NCI-H526 treated with DMSO at 0.1 percent for 48 hours (cell line): Measurements from ENCODE around the gene HCST.
"Not testable (repeated sequence)": the region's sequence is repeated elsewhere in the genome, so short reads cannot be mapped to it uniquely, and the experiment has no call there.

Source experiments
- DNase-seq: peaks from one replicate; lab custom pipeline; 2025; lab: John Stamatoyannopoulos, UW

Gene HCST

DNA sequence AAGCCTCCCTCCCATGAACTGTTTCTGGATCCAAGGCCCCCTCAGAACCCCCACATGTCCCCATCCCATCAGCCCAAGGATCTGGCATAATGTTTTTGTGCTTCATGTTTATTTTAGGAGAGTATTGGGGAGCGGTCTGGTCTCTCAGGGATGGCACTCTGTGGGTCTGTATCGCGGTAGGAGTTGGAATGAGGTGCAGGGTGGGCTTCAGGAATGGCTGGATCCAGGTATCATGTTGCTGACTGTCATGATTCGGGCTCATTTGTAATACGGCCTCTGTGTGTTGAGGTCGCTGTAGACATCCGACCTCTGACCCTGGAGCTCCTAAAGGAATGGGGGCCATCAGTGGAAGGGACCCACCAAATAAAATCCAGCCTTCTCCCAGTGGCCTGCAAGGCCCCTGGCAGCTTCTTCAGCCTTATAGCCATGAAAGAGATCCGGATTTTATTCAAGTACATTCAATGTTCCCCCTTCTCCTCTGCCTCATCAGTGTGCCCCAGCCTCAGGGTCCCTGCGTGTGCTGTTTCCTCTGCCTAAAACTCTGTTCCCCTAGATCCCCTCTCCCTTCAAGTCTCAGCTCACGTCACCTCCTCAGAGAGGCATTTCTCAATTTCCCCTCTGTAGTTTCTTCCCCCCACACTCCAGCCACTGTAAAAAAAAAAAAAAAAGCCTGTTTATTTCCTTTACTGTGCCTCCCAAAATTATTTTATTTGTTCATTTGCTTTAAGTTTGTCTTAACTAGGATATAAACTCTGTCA is 2.2 kb downstream of the HCST start:
- DNase-seq, result no peak

DNA sequence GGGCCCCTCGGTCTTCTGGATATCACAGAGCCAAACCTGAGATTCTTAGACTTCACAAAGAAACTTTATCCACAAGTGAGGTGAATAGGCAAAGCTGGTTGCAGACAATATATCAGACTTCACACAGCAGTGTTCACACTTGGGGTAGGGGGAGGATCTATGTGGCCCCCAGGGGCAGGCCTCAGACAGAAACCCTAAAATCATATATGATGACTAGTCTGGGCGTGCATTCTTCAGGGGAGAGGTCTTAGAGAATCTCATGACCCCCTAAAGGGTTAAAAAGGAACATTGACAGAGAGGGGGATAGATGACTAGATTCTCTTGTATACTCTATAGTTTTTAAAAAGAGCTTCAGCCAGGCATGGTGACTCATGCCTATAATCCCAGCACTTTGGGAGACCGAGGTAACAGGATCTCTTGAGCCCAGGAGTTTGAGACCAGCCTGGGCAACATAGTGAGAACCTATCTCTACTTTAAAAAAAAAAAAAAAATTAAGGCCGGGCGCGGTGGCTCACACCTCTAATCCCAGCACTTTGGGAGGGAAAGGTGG is 2.9 kb downstream of the HCST start:
- no peak for DNase-seq

DNA sequence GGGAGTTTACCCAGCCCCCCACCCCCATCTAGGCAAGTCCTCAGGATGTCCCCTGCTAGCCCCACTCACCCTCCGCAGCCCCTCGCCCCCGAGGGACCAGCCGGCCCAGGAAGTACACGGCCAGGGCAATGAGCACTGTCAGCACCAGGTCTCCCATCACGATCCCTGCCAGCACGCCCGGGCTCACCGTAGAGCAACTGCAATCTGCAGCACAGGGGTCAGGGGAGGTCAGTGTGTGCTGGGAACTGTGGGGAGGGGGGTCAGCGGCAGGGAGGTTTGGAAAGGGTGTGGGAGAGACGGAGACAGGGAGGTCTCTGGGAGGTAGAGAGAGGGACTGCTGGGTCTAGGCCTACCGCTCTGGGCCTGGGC is 5.0 kb downstream of the HCST start:
- DNase-seq, result no peak

DNA sequence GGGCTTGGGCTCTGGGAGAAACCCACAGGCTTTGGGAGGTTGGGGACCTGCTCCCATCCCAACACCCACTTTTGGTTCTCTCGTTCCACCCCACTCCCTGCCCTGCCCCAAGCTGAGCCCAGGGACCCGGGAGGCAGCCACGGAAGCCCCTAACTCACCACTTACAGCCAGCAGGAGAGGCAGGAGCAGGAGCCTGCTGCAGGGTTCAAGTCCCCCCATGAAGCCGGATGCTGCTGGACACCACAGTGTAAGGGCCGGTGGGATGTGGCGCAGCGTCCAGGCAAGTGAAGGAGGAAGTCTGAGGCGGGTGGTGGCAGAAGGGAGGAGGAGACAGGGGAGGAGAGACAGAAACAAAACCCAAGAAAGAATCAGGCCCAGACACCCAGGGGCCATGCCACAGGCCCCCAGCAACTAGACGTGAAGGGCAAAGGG is 5.7 kb downstream of the HCST start, which contains the start of gene TYROBP:
TSS of gene TYROBP (minus strand) at position 286 of the 432 bp plus-strand sequence. CDS start at position 219, 67 bp downstream.
- DNase-seq, result no peak

DNA sequence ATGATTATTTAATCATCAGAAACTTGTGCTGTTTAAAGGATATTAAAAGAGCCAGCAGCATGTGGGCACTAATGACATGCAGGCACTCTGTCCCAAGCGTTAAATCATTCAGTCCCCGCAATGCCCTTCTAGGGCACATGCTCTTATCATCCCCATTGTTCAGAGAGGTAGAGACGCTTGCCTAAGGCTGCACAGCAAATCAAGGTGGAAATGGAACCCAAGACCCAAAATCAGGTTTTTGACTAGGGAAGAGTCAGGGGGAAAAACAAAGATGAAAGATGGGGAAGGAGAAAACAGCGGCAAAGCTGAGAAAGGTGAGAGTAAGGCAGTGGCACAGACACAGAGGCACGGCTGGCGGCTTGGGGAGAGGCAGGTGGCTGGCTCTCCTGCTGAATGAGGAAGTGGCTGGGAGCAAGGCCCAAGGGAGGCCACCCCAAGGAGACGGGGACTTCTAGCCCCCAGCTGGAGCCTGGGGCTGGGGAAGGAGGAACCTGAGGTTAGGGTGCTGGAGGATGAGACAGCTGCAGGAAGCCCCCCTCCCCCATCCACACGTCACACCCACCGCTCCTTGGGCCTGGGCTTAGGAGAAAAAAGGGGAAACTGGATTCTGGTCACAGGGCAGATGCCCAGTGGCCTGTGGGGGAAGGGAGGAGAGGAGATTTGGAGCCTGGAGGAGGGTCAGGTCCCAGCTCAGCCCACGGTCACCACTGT is 6.8 kb downstream of the HCST start:
- DNase-seq, result no peak

DNA sequence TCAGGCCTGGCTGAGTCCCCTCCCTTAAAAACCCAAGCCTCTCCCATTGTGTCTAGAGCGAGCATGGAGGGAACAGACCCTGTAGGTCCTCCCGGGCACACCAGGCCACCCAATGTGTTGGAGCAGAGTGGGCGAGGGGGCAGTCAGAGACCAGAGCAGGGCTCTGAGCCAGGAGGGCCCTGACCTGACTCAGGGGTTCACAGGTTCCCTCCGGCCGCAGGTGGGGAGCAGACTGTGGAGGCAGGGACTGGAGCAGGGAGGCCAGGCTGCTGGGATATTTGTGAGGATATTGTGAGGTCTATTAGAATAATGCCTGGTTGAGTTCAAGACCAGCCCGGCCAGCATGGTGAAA is 7.3 kb downstream of the HCST start:
- DNase-seq, result no peak

DNA sequence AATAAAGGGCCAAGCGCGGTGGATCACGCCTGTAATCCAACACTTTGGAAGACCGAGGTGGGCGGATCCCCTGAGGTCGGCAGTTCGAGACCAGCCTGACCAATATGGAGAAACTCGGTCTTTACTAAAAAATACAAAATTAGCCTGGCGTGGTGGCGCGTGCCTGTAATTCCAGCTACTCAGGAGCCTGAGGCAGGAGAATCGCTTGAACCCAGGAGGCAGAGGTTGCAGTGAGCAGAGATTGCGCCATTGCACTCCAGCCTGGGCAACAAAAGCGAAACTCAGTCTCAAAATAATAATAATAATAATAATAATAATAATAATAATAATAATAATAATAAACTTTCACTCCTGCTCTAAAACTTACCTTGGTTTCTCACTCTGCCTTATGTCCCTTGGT is 8.0 kb downstream of the HCST start:
- DNase-seq, result not testable (repeated sequence)

DNA sequence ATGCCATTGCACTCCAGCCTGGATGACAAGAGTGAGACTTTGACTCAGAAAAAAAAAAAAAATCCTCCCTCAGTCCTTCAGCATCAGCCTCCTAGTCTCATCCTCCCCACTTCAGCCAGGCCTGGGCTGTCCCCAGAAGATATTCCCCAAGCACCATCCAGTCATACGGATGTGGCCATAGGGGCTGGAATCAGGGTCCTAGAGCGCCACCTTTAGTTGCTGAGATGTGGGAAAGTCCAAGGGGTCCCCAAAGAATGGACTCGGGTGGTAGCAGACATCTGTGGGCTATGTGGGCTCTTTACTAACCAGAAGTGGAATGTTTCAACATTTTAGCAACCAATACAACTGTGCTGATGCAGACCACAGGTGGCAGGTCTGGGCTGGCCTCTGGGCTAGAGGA is 8.8 kb downstream of the HCST start:
- DNase-seq, result no peak

DNA sequence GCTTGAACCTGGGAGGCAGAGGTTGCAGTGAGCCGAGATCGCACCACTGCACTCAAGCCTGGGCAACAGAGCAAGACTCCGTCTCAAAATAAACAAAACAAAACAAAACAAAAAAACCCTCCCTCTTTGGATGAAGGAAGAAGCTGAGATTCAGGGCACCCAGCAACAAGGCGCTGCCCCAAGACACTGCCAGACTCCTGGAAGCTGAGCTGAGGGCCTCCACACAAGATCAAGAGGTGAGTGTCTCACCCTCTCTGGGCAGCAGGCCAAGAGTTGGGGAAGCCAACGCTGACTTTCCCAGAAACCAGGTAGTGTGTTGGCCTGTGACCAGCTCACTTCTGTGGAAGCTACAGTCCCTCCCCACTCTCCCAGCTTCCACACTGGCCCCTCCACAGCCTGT is 9.5 kb downstream of the HCST start:
- no peak for DNase-seq

DNA sequence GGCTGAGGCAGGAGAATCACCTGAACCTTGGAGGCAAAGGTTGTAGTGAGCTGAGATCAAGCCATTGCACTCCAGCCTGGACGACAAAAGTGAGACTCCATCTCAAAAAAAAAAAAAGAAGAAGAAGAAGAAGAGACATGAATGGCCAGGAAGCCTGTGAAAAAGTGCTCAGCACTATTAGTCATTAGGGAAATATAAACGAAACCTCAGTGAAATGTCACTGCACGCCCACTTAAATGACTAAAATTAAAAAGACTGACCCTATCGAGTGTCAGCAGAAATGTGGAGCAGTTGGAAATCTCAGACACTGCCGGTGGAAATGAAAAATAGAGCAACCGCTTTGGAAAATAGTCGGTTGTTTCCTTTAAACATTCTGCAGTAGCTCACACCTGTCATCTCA is 11.3 kb downstream of the HCST start:
- no peak for DNase-seq

DNA sequence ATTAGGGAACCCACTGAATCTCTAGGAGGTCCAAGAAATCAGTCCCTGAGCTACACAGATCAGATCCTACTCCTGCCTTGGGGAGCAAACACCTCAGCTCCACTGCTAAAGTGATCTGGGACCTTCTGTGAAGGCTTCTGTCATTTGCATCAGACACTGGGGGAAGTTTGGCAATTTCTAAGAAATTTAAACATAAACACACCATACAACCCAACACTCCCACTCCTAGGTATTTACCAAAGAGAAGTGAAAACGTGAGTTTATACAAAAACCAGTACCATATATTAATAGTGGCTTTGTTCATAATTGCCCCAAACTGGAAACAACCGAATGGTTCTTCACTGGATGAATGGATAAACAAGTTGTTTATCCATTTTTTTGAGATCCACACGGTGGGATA is 13.1 kb downstream of the HCST start:
- no peak for DNase-seq

DNA sequence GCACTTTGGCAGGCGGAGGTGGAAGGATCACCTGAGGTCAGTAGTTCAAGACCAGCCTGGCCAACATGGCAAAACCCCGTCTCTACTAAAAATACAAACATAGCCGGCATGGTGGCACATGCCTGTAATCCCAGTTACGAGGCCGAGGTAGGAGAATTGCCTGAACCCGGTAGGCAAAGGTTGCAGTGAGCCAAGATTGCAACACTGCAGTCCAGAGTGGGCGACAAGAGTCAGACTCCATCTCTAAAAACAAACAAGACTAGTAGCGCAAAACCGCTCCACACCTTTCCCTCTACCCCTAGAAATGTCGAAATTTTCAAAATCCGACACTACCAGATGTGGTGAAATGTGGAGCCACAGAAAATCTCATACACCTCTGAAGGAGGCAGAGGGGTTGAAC is 17.0 kb downstream of the HCST start:
- DNase-seq, result no peak

DNA sequence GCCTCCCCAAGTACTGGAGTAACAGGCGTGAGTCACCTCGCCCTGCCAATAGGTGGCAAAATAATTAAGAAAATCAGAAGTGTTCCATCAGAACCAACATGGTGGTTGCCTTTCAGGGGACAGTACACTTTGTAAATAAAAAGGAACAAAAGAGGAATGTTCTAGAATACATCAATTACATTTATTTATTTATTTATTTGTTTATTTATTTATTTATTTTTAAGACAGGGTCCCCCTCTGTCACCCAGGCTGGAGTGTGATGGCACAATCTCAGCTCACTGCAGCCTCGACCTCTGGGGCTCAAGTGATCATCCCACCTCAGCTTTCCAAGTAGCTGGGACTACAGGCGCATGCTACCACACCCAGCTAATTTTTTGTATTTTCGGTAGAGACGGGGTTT is 18.7 kb downstream of the HCST start:
- no peak for DNase-seq

DNA sequence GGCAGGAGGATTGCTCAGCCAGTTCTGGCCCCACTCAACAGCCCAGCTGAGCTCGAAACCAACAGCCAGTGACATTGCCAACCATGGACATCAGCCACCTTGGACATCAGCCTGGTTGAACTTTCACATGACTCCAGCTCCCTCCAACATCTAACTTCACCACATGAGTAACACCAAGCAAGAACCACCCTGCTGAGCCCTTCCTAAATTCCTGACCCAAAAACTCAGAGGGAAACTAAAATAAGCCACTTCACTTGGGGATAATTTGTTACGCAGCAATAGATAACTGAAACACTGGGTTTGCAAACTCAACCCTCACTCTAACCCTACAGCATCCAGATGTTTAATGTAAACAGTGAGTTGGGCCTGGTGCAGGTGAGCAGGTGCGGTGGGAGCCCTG is 23.2 kb downstream of the HCST start:
- no peak for DNase-seq

DNA sequence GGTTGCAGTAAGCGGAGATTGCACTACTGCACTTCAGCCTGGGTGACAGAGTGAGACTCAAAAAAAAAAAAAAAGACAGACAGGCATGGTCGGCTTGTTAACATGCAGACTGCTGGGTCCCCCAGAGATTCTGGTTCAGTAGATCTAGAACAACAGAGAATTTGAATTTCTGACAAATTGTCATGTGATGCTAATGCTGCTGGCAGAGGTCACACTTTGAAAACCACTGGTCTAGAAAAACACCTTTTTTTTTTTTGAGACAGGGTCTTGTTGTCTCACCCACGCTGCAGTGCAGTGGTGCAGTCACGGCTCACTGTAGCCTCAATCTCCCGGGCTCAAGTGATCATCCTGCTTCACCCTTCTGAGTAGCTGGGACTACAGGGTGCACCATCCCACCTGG is 26.2 kb downstream of the HCST start:
- no peak for DNase-seq

DNA sequence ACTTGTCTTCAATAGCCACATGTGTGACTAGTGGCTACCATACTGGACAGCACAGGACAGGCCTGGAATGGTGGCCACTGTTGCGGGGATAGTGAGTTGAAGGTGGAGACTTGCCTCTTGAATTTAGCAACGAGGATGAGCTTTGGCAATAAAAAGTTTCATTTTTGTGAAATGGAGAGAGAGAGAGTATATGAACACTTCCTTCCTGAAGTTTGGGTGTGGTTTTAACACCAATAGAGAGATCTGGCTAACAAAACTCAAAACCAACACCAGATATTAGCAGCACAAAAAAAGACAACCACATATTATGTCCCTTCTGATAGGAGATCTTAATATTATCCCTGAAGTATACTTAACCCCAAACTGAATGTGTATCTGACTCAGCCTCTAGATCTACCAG is 27.5 kb downstream of the HCST start:
- DNase-seq, result no peak

DNA sequence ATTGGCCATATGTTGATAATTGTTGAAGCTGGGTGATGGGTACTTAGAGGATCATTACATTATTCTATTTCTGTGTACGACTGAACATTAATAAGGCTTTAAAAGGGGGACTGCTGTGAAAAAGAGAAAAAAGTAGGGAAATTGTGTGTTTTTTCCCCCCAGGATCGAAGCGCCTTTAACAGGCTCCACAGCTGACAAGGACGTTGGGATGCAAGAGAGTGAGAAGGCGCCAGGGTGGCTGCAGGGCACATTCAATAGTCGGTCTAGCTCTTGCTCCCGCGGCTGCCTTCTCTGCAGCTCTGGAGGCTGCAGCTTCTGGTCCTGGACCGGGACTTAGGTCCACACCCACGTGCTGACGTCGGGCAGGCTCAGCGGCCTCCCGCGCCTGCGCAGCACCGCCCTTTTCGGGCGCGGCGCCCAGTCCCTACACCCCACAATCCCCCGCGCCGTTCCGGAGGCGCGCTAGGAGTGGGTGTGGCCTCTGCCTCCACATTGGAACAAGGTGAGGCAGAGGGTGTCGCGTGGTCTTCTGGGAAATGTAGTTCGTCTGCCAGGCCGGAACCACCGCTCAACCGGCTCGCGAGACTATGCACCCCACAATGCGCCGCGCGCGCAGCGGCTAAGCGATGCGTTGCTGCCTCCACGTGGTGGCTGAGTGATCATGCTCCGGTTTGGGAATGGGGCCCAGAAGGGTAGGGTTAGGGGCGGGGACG is 29.0 kb downstream of the HCST start:
- peak; percentile 100 for DNase-seq

DNA sequence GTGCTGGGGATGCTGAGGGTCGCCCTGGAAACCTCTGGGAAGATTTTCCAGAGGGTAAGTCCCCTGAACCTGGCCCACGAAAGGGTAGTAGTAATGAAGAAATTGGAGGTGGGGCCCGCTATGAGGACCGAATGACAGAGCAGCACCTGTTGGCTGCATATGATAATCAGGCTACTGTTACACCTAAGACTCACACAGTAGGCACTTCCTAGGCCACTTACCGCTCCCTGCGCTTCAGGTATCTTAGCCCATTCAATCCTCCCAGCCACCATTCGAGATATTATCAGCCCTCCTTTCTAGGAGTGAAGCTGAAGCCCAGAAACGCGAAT is 29.5 kb downstream of the HCST start:
- DNase-seq, result no peak

DNA sequence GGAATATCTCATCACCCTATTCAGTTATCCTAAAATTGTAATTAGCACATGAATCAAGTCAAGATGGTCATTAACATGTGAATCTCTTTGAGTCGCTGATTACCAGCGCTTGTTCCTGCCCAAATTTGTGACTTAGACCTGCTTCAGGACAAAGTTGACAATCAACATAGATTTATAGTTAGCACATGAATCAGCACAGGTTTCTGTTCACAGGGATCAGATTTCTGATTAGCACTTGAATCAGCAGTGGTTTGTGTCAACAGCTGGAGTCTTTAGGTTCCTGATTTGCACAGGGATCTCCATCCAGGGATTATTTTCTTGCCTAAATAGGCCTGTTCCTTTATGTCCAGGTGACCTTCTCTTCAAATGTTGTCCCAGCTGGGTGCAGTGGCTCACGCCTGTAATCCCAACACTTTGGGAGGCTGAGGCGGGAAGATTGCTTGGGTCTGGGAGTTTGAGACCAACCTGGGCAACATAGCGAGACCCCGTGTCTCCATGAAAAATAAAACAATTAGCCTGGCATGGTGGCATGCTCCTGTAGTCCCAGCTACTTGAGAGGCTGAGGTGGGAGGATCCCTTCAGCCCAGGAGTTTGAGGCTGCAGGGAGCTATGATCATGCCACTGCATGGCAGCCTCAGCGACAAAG is 30.1 kb downstream of the HCST start:
- no peak for DNase-seq

DNA sequence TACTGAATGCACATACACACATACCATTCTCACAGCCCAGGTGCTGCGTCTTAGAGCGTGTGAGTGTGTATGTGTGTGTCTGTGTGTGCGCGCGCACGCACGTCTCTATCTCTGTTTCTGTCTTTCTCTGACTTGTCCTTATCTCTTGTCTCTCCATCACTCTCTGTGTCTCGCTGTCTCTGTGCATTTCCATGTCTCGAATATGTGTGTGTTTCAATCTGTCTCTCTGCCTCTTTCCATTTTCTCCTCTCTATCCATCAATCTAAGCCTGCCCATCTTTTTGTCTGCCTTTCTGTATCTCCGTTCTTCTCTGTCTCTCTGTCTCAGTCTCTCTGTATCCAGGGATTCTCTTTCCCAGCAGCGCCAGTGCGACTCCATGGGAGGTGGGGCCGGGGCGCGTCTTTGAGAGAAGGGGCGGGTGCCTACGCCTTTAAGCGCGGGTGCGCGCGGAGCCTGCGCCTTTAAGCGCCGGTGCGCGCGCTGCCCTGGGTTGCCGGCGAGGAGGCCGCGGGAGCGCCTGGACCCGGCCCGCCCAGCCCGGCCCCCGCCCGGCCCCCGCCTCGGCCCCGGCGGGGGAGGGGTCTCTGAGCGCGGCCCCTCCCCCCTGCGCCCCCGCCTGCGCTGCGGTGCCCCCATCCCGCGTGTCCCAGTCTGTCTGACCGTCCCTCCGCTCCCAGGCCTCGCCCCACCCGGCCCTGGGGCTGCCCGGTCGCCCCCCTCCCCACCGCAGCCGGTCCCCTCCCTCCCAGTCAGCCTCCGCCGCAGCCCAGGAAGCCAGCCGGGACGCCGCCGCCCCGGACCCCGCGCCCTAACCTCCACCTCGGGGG is 33.8 kb downstream of the HCST start, which contains the start of gene LRFN3:
TSS of gene LRFN3 (plus strand) at position 464 of the 827 bp plus-strand sequence. CDS start 3,052 bp downstream, outside the sequence.
- DNase-seq, result peak; percentile 87

DNA sequence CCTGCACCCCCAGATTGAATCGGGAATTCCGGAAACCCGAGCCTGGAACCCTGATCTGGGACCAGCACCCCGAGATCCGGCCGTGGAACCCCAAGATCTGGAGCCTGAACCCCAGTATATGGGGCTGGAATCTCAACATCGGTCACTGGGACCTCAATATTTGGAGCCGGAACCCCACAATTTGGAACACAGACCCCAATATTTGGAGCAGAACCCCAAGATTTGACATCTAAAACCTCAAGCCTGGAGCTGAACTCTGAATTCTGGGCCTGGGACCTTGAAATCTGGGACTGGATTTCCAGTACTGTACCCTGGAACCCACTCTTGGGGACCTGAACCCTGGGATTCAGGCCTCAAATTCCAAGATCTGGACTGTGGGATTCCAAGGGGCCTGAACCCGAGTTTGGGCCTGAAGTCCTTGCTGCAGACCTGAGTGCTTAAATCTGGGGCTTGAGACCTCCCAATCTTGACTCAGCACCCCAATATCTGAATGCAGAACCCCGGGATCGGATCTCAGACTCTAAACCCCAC is 34.5 kb downstream of the HCST start:
- no peak for DNase-seq
